Calu3 (cell line): ENCODE data around the gene UBE2M. TPM values are rescaled to one million over a fixed set of nuclear protein-coding genes. Genes with fewer than 3 reads are reported as not detected.

Experiments
- BruUV-seq: library from RNA; stranded (reverse); fragments of 400-500 nt; replicated peaks from 2 replicates; lab custom pipeline; 2021; lab: Mats Ljungman, UMichigan
- CTCF ChIA-PET: fragments of 300-600 bp; sonication (Branson Sonifier 250); formaldehyde crosslinking; loops from one replicate; lab custom pipeline; 2022; ENCODE audit warnings: antibody characterized with exemption; lab: Charles Lee
- DNase-seq: peaks from one replicate; pipeline ENCODE4 v3.0.0; 2022
- H3K27ac Mint-ChIP-seq: one replicate; pipeline ENCODE4 v1.8.0; 2022; ENCODE audit warnings: mixed read lengths; ENCODE audit not compliant: unreplicated experiment
- H3K27me3 Mint-ChIP-seq: one replicate; pipeline ENCODE4 v1.8.0; 2022; ENCODE audit warnings: mixed read lengths; ENCODE audit not compliant: unreplicated experiment
- H3K36me3 Mint-ChIP-seq: one replicate; pipeline ENCODE4 v1.8.0; 2022; ENCODE audit warnings: mild to moderate bottlenecking, moderate library complexity, mixed read lengths; ENCODE audit not compliant: insufficient read depth, unreplicated experiment
- H3K4me1 Mint-ChIP-seq: one replicate; pipeline ENCODE4 v1.8.0; 2022; ENCODE audit warnings: mild to moderate bottlenecking, low read depth, mixed read lengths; ENCODE audit not compliant: unreplicated experiment
- H3K4me3 Mint-ChIP-seq: one replicate; pipeline ENCODE4 v1.8.0; 2022; ENCODE audit warnings: mild to moderate bottlenecking, low read depth, moderate library complexity, mixed read lengths; ENCODE audit not compliant: unreplicated experiment
- H3K9me3 Mint-ChIP-seq: one replicate; pipeline ENCODE4 v1.8.0; 2022; ENCODE audit warnings: low read depth, mixed read lengths; ENCODE audit not compliant: unreplicated experiment
- intact Hi-C: fragments of 100-400 bp; cut with micrococcal nuclease; formaldehyde crosslinking; loops from one replicate; pipeline ENCODE4 v1.10.0; 2022; ENCODE audit not compliant: unreplicated experiment
- total RNA-seq: library from RNA; stranded (reverse); gene quantifications from 2 replicates; pipeline ENCODE4 v1.2.3, GENCODE V29; 2022
- TF ChIP-seq, protein P1 (sequence below): fragments of 200-600 bp; IDR thresholded peaks from one replicate; pipeline ENCODE4 v1.8.0; 2022; ENCODE audit warnings: antibody characterized with exemption; ENCODE audit not compliant: unreplicated experiment

The UBE2M gene
- total RNA-seq, 1 experiment from 2014 or later: 131 TPM

GRCh38 chr19:58516964-58517833 is 41.2 kb downstream of the UBE2M start:
- Mint-ChIP-seq H3K4me3 (no peak overlapping the region), H3K27me3 (no peaks in the 10 kb centered on the region), H3K9me3 (no peaks in the 10 kb centered on the region), H3K4me1 (peaks cover 44% of the 10 kb centered on the region), H3K36me3 (peaks cover 81% of the 10 kb centered on the region), H3K27ac (no peak overlapping the region)
- CTCF ChIA-PET: interaction anchor here (0.5 kb wide), 1 partner anchor 718 kb away, joined by 3 read pairs; no protein-coding TSS in a partner anchor
- TSS peak; percentile 13 for BruUV-seq
- DNase-seq: no peak
- intact Hi-C loops: no loop called here
- TF ChIP-seq, protein P1, sequence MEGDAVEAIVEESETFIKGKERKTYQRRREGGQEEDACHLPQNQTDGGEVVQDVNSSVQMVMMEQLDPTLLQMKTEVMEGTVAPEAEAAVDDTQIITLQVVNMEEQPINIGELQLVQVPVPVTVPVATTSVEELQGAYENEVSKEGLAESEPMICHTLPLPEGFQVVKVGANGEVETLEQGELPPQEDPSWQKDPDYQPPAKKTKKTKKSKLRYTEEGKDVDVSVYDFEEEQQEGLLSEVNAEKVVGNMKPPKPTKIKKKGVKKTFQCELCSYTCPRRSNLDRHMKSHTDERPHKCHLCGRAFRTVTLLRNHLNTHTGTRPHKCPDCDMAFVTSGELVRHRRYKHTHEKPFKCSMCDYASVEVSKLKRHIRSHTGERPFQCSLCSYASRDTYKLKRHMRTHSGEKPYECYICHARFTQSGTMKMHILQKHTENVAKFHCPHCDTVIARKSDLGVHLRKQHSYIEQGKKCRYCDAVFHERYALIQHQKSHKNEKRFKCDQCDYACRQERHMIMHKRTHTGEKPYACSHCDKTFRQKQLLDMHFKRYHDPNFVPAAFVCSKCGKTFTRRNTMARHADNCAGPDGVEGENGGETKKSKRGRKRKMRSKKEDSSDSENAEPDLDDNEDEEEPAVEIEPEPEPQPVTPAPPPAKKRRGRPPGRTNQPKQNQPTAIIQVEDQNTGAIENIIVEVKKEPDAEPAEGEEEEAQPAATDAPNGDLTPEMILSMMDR: no peak

DNA sequence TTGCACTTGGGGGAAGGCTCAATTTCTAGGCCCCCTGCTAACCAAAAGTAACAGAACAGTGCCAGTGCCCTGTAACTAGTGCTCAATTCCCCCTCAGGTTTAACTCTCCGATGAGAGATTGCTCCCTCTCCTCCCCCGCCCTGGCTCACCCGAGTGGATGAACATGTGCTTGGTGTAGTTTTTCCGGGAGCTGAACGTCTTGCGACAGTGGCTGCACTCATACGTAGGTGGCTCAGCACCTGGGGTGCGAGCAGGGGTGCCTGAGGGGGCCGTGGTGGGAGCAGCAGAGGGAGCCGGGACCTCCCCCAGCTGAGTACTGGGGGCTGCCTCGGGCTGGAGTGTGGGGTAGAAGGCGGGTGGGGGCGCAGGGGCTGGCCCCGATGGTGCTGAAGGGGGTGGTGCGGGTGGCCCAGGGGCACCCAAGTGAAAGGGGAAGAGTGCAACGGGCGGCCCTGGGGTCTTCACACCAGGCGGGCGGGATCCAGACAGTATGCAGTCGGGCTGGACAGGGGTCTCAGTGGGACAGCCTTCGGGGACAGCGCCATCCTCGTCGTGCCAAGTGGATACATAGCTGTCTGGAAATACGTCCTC is 42.1 kb downstream of the UBE2M start:
- no peaks in the 10 kb centered on the region for H3K27me3 Mint-ChIP-seq
- no TSS peak for BruUV-seq
- CTCF ChIA-PET: no interaction called here
- TF ChIP-seq, protein P1: no peak
- intact Hi-C loops: no loop called here
- no peak overlapping the region for H3K4me3 Mint-ChIP-seq
- H3K4me1 Mint-ChIP-seq: peaks cover 44% of the 10 kb centered on the region
- no peak overlapping the region for H3K27ac Mint-ChIP-seq
- H3K9me3 Mint-ChIP-seq: no peaks in the 10 kb centered on the region
- no peak for DNase-seq
- H3K36me3 Mint-ChIP-seq: peaks cover 86% of the 10 kb centered on the region

DNA sequence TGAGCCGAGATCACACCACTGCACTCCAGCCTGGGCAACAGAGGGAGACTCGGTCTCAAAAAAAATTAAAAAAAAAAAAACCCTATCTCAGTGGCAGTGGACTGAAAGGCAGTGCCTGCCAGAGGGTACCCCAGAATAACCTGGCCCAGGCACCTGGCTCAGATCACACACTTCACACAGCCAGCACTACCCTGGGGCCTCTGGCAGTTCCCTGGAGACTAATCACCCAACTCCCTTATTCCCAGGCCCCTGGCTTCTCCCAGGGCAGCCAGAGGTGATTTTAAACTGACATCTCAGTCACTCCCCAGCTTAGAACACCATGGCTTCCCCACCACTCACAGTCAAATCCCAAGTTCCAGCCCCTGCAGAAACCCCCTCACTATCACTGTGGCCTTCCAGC is 43.2 kb downstream of the UBE2M start:
- Mint-ChIP-seq H3K36me3 (peaks cover 84% of the 10 kb centered on the region), H3K9me3 (no peaks in the 10 kb centered on the region), H3K4me3 (peak overlapping the region; percentile 16), H3K27ac (no peak overlapping the region), H3K27me3 (no peaks in the 10 kb centered on the region), H3K4me1 (peaks cover 39% of the 10 kb centered on the region)
- TF ChIP-seq, protein P1: no peak
- DNase-seq: no peak
- CTCF ChIA-PET: no interaction called here
- intact Hi-C loops: no loop called here
- BruUV-seq: no TSS peak

- Mint-ChIP-seq H3K4me1 (peaks cover 36% of the 10 kb centered on the region), H3K9me3 (no peaks in the 10 kb centered on the region), H3K27ac (peak overlapping the region; percentile 73), H3K36me3 (peaks cover 78% of the 10 kb centered on the region), H3K4me3 (peak overlapping the region; percentile 69), H3K27me3 (no peaks in the 10 kb centered on the region)
- BruUV-seq: no TSS peak
- intact Hi-C loops: no loop called here
- TF ChIP-seq, protein P1: no peak
- no peak for DNase-seq
- CTCF ChIA-PET: interaction anchor here (0.8 to 1.3 kb wide), 4 partner anchors 39 to 169 kb away, joined by 3 to 7 read pairs (median 4); partner anchors contain the start of genes CHMP2A, ZNF446 and ZNF584
These were observed 43.8 kb downstream of the UBE2M start for GRCh38 chr19:58514564-58515022.
